ENCODE data around the gene BEST2.
A peak's percentile ranks its signal among the peaks of the same experiment; 100 is the strongest.

BEST2 gene

DNA sequence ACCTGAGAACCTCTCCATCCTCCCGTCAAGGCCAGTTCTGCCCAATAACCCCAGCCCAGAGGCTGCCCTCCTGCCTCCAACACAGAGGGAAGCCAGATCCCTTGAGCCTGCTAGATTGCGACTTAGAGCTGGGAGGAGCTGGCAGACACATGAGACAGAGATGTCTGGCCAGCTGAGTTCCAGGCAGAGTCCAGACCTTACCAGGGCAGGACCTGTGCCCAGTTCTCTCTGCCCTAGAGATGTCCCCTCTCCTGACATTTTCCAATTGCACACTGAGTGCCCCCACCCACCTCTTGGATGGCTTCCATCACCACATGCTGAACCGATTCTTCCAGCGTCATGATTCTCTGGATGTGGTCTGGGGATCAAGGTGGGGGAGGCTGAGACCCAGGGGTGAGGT lies 20.7 kb downstream of the BEST2 start:
- no peak for DNase-seq

- no peak for DNase-seq
These were observed 22.0 kb downstream of the BEST2 start for GRCh38 chr19:12773571-12773970.

- peak; percentile 95 for DNase-seq
These were observed 23.3 kb downstream of the BEST2 start, which contains the start of gene HOOK2 for GRCh38 chr19:12774588-12775555. TSS of gene HOOK2 (minus strand) at chr19:12775552. CDS start at chr19:12775449, 103 bp downstream.

- DNase-seq: peak; percentile 38
These were observed 25.8 kb downstream of the BEST2 start for GRCh38 chr19:12777217-12778016.

DNA sequence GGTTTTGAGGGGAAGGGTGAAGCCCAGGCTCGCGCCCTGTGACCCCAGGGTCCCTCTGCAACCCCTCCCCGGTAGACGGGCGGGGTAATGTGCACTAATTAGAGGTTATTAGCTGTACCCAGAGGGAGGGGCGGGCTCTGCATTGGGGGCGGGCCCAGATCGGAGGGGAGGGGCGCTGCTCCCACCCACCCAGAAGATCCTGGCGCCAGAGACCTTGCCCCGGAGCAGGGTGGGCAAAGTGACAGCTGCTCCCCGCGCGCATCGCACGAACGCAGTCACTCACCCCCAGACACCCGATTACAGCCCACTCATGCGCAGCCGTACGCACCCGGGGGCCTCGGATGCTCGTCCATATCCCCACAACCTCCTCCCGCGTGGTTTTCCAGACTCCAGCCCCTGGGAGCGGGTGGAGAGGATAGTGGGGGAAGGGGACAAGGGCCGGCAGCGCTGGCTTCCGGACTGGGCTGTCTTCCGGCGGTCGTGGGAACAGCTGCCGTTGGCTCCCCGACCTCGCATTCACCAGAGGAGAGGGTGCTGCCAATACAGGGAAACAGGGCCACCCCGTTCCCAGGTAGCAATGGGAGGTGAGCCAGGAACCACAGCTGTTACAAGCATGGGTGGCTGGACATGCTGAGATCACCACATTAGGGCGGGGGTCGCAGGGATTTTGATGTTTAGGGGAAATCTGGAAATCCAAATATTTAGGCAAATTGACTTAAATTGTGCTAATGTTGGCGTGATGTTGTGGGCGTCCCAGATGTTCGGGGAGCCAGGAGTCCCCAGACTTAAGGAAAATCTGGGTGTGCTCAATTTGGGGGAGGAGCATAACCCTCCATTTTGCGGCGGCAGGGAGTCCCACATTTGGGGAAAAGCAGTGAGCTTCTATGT lies 26.7 kb downstream of the BEST2 start:
- peak; percentile 64 for DNase-seq

DNA sequence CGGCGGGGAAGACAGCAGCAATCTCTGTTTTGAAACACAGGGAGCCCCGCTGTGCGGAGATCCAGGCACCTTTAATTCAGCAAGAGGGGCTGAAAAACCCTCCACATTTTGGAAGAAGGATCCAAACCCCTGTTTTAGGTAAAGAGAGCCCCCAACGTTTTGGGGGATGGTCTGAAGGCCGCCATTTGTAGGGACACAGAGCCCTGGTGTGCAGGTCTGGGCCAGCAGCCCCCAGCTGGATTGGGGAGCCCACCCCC lies 27.2 kb downstream of the BEST2 start:
- no peak for DNase-seq

- no peak for DNase-seq
These were observed 27.8 kb downstream of the BEST2 start for GRCh38 chr19:12779162-12779993.

- DNase-seq: no peak
These were observed 30.5 kb downstream of the BEST2 start for GRCh38 chr19:12782174-12782423.

GRCh38 chr19:12782424-12783290 lies 31.1 kb downstream of the BEST2 start:
- DNase-seq: peak; percentile 40

DNA sequence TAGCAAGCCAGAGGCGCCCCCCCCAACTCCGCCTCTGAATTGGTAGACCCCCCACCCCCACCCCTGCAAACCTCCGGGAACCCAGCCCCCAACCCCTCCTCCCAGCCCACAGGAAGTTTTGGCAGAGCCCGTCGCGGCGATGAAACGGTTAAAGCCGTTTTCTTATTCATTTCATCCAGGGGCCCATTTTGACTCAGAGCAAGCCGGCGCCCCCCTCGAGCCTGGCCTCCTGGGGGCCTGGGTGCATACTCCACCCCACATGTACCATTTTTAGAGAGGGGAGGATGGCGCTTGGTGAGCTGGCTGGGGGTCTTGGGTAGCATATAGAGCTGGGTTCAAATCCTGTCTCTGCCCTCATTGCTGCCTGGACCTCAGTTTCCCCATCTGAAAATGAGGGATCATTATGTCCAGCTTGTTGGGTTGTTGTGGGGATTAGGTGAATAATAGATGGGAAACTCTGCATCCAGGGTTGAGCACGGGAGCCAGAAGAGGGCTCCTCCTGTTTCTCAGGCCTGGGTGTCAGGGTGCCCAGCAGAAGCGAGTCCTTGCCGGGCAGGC lies 31.8 kb downstream of the BEST2 start:
- no peak for DNase-seq

DNA sequence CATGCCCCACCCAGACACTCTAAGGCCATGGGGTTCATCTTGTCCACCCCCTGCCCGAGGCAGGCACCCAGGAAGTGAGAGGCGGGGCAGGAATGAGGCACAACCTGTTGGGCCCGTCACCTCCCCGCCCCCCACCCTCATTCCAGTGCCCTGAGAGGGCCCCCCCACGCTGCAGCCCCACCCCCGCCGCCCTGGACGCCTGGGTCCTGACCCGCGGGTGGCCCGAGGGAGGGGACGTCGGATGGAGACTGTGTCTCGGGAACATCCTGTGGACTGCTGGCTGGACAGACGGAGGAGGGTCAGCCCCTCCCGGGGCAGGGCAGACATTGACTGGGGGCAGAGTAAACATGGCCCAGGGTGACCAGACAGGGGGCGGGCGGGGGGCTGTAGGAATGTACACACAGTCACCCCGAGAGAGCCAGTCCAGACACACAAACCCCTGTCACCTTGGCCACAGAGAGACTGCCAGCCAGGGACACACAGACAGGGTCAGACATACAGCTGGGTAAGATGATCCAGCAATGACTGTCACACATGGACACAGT lies 32.3 kb downstream of the BEST2 start:
- no peak for DNase-seq

GRCh38 chr19:12784394-12784870 lies 32.8 kb downstream of the BEST2 start:
- no peak for DNase-seq

DNA sequence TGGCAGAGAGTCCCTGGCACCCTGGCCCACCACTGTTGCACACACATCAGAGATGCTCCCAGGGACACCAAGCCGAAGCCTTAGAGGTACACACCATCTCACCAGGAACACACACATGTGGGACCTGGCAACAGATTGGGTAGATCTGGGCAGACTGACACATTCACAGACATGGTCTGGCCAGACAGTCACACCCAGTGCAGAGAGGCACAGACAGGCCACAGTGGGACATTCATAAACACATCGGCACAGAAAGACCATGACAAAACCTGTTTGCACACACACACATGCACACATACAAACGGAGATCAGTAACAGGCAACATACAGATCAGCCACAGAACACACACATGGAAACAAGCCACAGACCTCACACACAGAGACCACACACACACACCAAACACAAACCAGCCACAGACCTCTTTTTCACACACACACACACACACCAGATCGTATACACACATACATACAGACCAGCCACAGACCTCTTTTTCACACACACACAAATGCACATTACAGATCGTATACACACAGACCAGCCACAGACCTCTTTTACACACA lies 33.4 kb downstream of the BEST2 start:
- DNase-seq: no peak

GRCh38 chr19:12785431-12786031 lies 33.9 kb downstream of the BEST2 start:
- DNase-seq: no peak

GRCh38 chr19:12786141-12786870 lies 34.7 kb downstream of the BEST2 start:
- no peak for DNase-seq

DNA sequence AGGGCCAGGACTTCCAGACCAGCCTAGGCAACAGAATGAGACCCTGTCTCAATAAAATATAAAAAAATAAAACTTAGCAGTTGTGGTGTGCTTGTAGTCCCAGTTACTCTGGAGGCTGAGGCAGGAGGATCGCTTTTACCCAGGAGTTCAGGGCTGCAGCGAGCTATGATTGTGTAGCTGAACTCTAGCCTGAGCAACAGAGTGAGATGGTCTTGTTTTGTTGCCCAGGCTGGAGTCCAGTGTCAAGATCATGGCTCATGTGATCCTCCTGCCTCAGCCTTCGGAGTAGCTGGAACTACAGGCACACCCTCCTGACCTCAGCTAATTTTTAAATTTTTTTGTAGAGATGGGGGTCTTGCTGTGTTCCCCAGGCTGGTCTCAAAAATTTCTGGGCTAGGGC lies 35.4 kb downstream of the BEST2 start:
- DNase-seq: no peak

- DNase-seq: no peak
These were observed 35.9 kb downstream of the BEST2 start for GRCh38 chr19:12787458-12787857.

DNA sequence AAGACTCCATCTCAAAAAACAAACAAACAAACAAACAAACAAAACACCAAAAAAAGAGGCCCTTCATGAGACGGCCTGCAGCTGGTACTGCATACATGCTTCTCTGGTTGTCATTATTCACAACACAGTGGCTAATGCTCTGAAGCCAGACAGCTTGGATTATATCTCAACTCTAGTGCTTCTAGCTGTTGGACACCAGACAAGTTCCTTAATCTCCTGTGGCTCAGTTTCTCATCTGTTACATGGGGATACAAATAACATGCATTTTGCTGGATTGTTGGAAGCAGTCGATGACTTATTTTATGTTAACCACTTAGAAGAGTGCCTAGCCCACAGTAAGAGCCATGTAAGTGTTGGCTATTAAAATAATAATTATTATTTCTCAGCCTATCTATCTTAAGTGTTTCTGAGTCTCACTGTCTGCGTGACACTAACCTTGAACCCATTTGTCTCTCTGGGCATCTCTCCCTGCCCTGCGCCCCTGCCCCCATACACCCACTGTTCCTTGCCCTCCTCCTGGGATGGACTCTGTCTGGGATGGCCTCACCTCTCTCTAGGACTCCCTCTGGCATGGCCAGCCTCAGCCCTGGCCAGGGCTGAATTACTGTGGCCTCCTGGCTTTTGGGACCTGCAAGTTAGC lies 36.6 kb downstream of the BEST2 start:
- no peak for DNase-seq

DNA sequence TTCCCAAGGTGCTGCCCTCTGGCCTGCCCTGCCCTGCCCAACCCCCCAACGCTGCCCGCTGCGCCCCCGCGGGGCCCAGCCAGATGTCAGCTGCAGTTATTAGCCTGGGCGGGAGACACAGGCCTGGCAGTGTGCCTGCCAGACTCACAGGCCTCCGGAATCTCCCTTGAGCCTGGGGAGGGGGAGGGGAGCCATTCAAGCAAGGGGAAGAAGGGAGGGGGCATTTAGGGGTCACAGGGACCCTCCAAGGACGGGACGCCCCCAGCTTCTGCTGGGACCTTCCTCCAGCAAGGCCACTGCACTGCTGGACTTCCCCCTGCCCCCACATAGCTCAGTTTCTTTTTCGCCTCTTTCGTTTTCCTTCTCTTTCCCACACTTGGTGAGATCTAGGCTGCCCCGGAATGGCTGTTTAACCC lies 37.1 kb downstream of the BEST2 start:
- DNase-seq: peak; percentile 43
